ENCODE data around the gene KCNK10.

GRCh38 chr14:88181072-88181471 lies 142.0 kb downstream of the KCNK10 start:
- TF ChIP-seq EP300 (IDR thresholded peaks at IDR 0.05): no peak
- TF ChIP-seq CTCF (IDR thresholded peaks at IDR 0.05): no peak
- no peak for TF ChIP-seq POLR2A (IDR thresholded peaks at IDR 0.05)

Measured in sigmoid colon (tissue), 4 donors.